Left lobe of liver (tissue), 2 donors: ENCODE measurements around the gene PTCHD4. TPM values are rescaled to one million over a fixed set of nuclear protein-coding genes. Genes with fewer than 3 reads are reported as not detected.

ENCODE experiments used
- ATAC-seq: fragments of 200-7000 bp; cut with Tn5 transposase; one replicate; pipeline ENCODE4 v1.9.1; 2020; ENCODE audit warnings: mild to moderate bottlenecking, moderate library complexity
- DNase-seq: peaks from one replicate; pipeline ENCODE4 v3.0.0-alpha.2; 2020; ENCODE audit warnings: low spot score
- total RNA-seq: library from RNA; stranded (reverse); gene quantifications from one replicate; pipeline ENCODE4 v1.2.1, GENCODE V29; 2021
- donor health status: DM: no; HTN: no; CAD: no; lungs with moderate emphysema.
- donor health status: DM: no; HTN: yes; CAD: no.

Gene PTCHD4
- total RNA-seq, 1 donor from 2014 or later: 0.18 TPM

GRCh38 chr6:48061265-48061990 lies 49.6 kb downstream of the PTCHD4 start:
- no peak for ATAC-seq
- no peak for DNase-seq
